Osteocyte (in vitro differentiated cells): ENCODE measurements around the gene SLCO2A1. TPM values are rescaled to one million over a fixed set of nuclear protein-coding genes. Genes with fewer than 3 reads are reported as not detected.

ENCODE experiments used
- DNase-seq: peaks from one replicate; pipeline ENCODE4 v3.0.0; 2021; ENCODE audit warnings: mixed read lengths; ENCODE audit not compliant: unreplicated experiment; ENCODE audit errors: extremely low spot score
- H3K27ac Mint-ChIP-seq: one replicate; pipeline ENCODE4 v1.8.0; 2021; ENCODE audit warnings: mild to moderate bottlenecking, mixed read lengths; ENCODE audit not compliant: unreplicated experiment
- H3K27me3 Mint-ChIP-seq: one replicate; pipeline ENCODE4 v1.8.0; 2021; ENCODE audit warnings: mixed read lengths; ENCODE audit not compliant: unreplicated experiment
- H3K36me3 Mint-ChIP-seq: one replicate; pipeline ENCODE4 v1.8.0; 2021; ENCODE audit warnings: mixed read lengths; ENCODE audit not compliant: unreplicated experiment
- H3K4me1 Mint-ChIP-seq: one replicate; pipeline ENCODE4 v1.8.0; 2021; ENCODE audit warnings: mixed read lengths; ENCODE audit not compliant: unreplicated experiment
- H3K4me3 Mint-ChIP-seq: one replicate; pipeline ENCODE4 v1.8.0; 2021; ENCODE audit warnings: mild to moderate bottlenecking, moderate library complexity, mixed read lengths; ENCODE audit not compliant: unreplicated experiment
- H3K9me3 Mint-ChIP-seq: one replicate; pipeline ENCODE4 v1.8.0; 2021; ENCODE audit warnings: mixed read lengths; ENCODE audit not compliant: unreplicated experiment
- total RNA-seq: library from RNA; stranded (reverse); gene quantifications from 2 replicates; pipeline ENCODE4 v1.2.1, GENCODE V29; 2021
- TF ChIP-seq, protein P1 (sequence below): fragments of 200-600 bp; sonication (generic); IDR thresholded peaks from 2 replicates; pipeline ENCODE4 v1.5.0; 2021; ENCODE audit warnings: antibody characterized with exemption, mild to moderate bottlenecking, moderate library complexity

The SLCO2A1 gene
- total RNA-seq, 1 donor from 2014 or later, result 9.8 TPM

DNA sequence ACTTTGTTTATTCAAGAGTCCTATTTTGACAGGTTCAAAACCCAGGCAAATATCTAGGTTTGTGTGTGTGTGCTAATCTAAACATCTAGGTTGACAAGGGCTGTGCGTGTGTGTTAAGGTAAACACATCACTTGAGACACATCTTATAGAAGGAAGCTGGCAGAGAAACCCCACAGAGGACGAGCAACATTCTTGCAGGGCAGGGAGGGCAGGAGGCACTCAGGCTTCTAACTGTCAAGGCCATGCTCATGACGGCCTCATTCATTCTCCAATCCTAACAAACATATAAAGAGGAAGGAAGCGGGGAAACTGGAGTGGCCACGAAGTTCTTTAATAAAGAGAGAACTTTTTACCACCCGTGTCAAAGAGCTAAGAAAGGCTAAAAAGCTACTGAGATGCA lies 43.4 kb downstream of the SLCO2A1 start:
- no peak for DNase-seq
- H3K27ac Mint-ChIP-seq, result no peak overlapping the region
- H3K4me3 Mint-ChIP-seq, result no peak overlapping the region
- H3K27me3 Mint-ChIP-seq, result no peaks in the 10 kb centered on the region
- H3K9me3 Mint-ChIP-seq, result no peaks in the 10 kb centered on the region
- TF ChIP-seq, protein P1, sequence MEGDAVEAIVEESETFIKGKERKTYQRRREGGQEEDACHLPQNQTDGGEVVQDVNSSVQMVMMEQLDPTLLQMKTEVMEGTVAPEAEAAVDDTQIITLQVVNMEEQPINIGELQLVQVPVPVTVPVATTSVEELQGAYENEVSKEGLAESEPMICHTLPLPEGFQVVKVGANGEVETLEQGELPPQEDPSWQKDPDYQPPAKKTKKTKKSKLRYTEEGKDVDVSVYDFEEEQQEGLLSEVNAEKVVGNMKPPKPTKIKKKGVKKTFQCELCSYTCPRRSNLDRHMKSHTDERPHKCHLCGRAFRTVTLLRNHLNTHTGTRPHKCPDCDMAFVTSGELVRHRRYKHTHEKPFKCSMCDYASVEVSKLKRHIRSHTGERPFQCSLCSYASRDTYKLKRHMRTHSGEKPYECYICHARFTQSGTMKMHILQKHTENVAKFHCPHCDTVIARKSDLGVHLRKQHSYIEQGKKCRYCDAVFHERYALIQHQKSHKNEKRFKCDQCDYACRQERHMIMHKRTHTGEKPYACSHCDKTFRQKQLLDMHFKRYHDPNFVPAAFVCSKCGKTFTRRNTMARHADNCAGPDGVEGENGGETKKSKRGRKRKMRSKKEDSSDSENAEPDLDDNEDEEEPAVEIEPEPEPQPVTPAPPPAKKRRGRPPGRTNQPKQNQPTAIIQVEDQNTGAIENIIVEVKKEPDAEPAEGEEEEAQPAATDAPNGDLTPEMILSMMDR, result no peak
- no peaks in the 10 kb centered on the region for H3K36me3 Mint-ChIP-seq
- peaks cover 24% of the 10 kb centered on the region for H3K4me1 Mint-ChIP-seq

DNA sequence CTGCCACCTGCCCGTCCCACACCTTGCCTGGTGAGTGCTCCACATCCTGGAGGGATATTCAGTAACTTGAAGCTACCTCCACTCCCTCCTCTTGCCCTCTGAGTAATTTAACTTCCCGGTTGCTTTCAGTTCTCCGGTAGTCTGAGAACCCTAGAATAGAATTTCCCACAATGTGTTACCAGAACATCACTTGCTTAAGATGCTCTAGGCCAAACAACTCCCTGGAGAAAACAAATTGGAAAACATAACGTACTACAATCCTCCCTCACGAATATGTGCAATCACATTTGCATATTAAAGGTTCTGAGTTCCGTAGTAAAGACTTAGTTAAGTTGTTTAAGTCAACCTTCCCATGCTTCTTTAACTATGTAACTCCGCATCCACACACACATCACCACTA lies 44.8 kb downstream of the SLCO2A1 start:
- no peaks in the 10 kb centered on the region for H3K27me3 Mint-ChIP-seq
- H3K4me1 Mint-ChIP-seq, result peaks cover 14% of the 10 kb centered on the region
- no peak for DNase-seq
- H3K36me3 Mint-ChIP-seq, result no peaks in the 10 kb centered on the region
- H3K9me3 Mint-ChIP-seq, result no peaks in the 10 kb centered on the region
- TF ChIP-seq, protein P1, result no peak
- H3K27ac Mint-ChIP-seq, result no peak overlapping the region
- H3K4me3 Mint-ChIP-seq, result no peak overlapping the region

DNA sequence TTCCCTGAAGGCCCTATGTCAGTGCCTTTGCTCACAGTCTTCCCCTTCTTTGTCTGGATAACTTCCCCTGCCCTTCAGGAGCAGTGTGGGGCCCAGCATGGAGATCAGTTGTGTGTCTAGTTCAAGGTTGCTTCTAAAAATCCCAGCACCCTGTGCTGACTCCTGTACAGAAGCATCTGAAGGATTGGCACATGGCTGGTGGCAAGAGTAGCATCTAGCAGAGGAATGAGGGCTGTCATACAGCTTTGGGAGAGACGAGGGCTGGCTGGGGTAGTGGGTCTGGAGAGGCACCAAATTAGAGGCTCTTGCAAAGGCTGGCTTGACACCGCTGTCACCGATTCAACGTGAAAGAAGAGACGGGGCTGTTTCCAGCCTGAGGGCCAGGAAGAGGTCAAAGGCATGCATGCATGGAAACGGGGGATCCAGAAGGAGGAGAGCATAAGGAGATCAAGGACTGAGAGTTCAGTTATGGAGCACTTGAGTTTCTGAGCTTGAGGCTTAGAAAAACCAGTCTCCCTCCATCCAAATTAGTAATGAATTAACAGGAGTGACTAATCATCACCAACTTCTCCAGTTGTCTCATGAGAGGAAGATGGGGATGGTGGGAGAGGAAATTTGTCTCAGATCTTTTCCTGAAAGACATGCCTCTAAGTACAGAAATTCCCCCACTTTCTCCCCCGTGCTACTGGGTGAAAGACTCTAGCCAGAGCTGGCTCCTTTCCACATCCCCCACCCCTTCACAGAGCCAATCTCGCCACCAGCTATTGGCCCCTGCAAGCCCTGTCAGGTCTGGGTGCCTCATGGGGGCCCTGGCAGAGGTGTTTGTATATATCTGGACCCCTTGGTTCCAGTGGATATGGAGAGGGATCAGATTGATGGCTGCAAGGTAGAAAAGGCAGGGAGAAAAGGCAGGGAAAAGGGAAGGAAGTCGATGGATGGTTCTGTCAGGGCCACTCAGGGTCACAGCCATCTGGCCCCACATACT lies 45.9 kb downstream of the SLCO2A1 start:
- no peaks in the 10 kb centered on the region for H3K9me3 Mint-ChIP-seq
- H3K4me3 Mint-ChIP-seq, result no peak overlapping the region
- peaks cover 13% of the 10 kb centered on the region for H3K4me1 Mint-ChIP-seq
- no peak for DNase-seq
- TF ChIP-seq, protein P1, result no peak
- no peaks in the 10 kb centered on the region for H3K36me3 Mint-ChIP-seq
- H3K27me3 Mint-ChIP-seq, result no peaks in the 10 kb centered on the region
- no peak overlapping the region for H3K27ac Mint-ChIP-seq

DNA sequence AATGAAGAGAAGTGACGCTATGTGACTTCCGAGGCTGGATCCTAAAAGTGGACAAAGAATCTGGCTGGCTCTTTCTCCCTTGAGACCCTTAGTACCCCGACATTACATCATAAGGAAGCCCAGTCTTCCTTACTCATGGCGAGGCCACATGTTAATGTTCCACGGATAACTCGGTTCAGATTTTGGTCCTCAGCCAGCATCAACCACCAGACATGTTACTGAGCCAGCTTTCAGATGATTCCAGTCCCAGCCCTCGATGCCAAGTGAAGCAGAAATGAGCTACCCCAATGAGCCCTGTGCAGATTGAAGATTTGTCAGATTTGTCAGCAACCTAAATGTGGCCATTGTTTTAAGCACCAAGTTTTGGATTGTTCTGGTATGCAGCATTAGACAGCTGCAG lies 46.6 kb downstream of the SLCO2A1 start:
- Mint-ChIP-seq H3K4me3 (no peak overlapping the region), H3K4me1 (peaks cover 13% of the 10 kb centered on the region), H3K36me3 (no peaks in the 10 kb centered on the region), H3K9me3 (no peaks in the 10 kb centered on the region), H3K27ac (no peak overlapping the region), H3K27me3 (no peaks in the 10 kb centered on the region)
- DNase-seq, result no peak
- TF ChIP-seq, protein P1, result no peak

DNA sequence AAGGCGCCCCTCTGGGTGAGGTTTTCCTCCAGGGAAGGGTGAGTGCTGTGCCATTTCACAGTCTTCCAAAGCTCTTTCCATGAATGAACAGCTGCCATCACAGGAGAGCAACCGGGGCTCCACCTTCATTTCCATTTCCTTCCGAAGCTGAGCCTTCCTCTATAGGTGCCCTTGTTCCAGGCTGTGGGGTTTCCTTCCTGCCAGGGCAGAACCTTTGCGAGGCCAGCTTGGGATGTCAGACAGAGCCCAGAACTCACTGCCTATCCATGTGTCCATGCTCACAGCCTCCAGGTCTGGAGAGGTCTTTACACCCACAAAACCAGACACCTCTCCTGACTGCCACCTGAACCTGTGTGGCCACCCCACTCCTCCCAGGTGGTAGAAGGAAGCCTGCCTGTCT lies 49.2 kb downstream of the SLCO2A1 start:
- TF ChIP-seq, protein P1, result no peak
- no peaks in the 10 kb centered on the region for H3K9me3 Mint-ChIP-seq
- no peak overlapping the region for H3K4me3 Mint-ChIP-seq
- no peaks in the 10 kb centered on the region for H3K36me3 Mint-ChIP-seq
- DNase-seq, result no peak
- H3K27ac Mint-ChIP-seq, result no peak overlapping the region
- H3K4me1 Mint-ChIP-seq, result peaks cover 2% of the 10 kb centered on the region
- no peaks in the 10 kb centered on the region for H3K27me3 Mint-ChIP-seq
